ENCODE results near the gene MEF2D. TPM values are rescaled to one million over a fixed set of nuclear protein-coding genes. Genes with fewer than 3 reads are reported as not detected.
A peak's percentile ranks its signal among the peaks of the same experiment; 100 is the strongest.

MEF2D gene
- polyA plus RNA-seq, 1 donor = 25.0 TPM

GRCh38 chr1:156436141-156437036, 64.2 kb downstream of the MEF2D start:
- Histone ChIP-seq H3K27me3 (ENCODE audit: control insufficient read depth, insufficient read depth, low read length) (peaks cover 100% of the 10 kb centered on the region), H3K4me3 (ENCODE audit: low read length) (no peak overlapping the region)
- WGBS (ENCODE audit: insufficient coverage, low lambda C conversion rate) = no CpG with 5 or more reads among the region's 77 CpGs

GRCh38 chr1:156435545-156436140, 64.9 kb downstream of the MEF2D start:
- peak in 1 of 2 donors; percentile 51 for DNase-seq
- Histone ChIP-seq H3K9me3 (ENCODE audit: control insufficient read depth, low read depth, low read length) (peaks cover 14% of the 10 kb centered on the region), H3K4me1 (ENCODE audit: control insufficient read depth, insufficient read depth, low read length) (peaks cover 7% of the 10 kb centered on the region), H3K4me3 (ENCODE audit: low read length) (no peak overlapping the region), H3K27ac (ENCODE audit: low read length) (no peak overlapping the region), H3K27me3 (ENCODE audit: control insufficient read depth, insufficient read depth, low read length) (peaks cover 99% of the 10 kb centered on the region), H3K36me3 (ENCODE audit: control insufficient read depth, insufficient read depth, low read length) (no peaks in the 10 kb centered on the region)
- 0% methylated on average over 11 of the region's 59 CpGs for WGBS (ENCODE audit: insufficient coverage, low lambda C conversion rate)

More at GRCh38 chr1:156436141-156437036, 64.2 kb downstream of the MEF2D start:
- H3K9me3 ChIP-seq (ENCODE audit: control insufficient read depth, low read depth, low read length) = peaks cover 14% of the 10 kb centered on the region
- no peak for DNase-seq
- peaks cover 7% of the 10 kb centered on the region for H3K4me1 ChIP-seq (ENCODE audit: control insufficient read depth, insufficient read depth, low read length)
- no peaks in the 10 kb centered on the region for H3K36me3 ChIP-seq (ENCODE audit: control insufficient read depth, insufficient read depth, low read length)
- H3K27ac ChIP-seq (ENCODE audit: low read length) = no peak overlapping the region

- H3K36me3 ChIP-seq (ENCODE audit: control insufficient read depth, insufficient read depth, low read length) = no peaks in the 10 kb centered on the region
- no peak overlapping the region for H3K27ac ChIP-seq (ENCODE audit: low read length)
- H3K27me3 ChIP-seq (ENCODE audit: control insufficient read depth, insufficient read depth, low read length) = peaks cover 99% of the 10 kb centered on the region
- H3K4me1 ChIP-seq (ENCODE audit: control insufficient read depth, insufficient read depth, low read length) = peaks cover 7% of the 10 kb centered on the region
- DNase-seq = peak in 1 of 2 donors; percentile 17
- no CpG with 5 or more reads among the region's 20 CpGs for WGBS (ENCODE audit: insufficient coverage, low lambda C conversion rate)
- H3K9me3 ChIP-seq (ENCODE audit: control insufficient read depth, low read depth, low read length) = peaks cover 14% of the 10 kb centered on the region
- H3K4me3 ChIP-seq (ENCODE audit: low read length) = no peak overlapping the region
Observed at GRCh38 chr1:156434989-156435544, 65.5 kb downstream of the MEF2D start.

GRCh38 chr1:156433602-156434001, 67.0 kb downstream of the MEF2D start:
- no peak overlapping the region for H3K27ac ChIP-seq (ENCODE audit: low read length)
- WGBS (ENCODE audit: insufficient coverage, low lambda C conversion rate) = no CpG with 5 or more reads among the region's 1 CpG
- no peak for DNase-seq

GRCh38 chr1:156433032-156433431, 67.5 kb downstream of the MEF2D start:
- H3K9me3 ChIP-seq (ENCODE audit: control insufficient read depth, low read depth, low read length) = peaks cover 14% of the 10 kb centered on the region
- no peak overlapping the region for H3K4me3 ChIP-seq (ENCODE audit: low read length)
- 0% methylated on average over 1 of the region's 4 CpGs for WGBS (ENCODE audit: insufficient coverage, low lambda C conversion rate)
- peaks cover 99% of the 10 kb centered on the region for H3K27me3 ChIP-seq (ENCODE audit: control insufficient read depth, insufficient read depth, low read length)
- H3K36me3 ChIP-seq (ENCODE audit: control insufficient read depth, insufficient read depth, low read length) = no peaks in the 10 kb centered on the region
- H3K4me1 ChIP-seq (ENCODE audit: control insufficient read depth, insufficient read depth, low read length) = peaks cover 7% of the 10 kb centered on the region
- DNase-seq = no peak
- no peak overlapping the region for H3K27ac ChIP-seq (ENCODE audit: low read length)

More at GRCh38 chr1:156433602-156434001, 67.0 kb downstream of the MEF2D start:
- peaks cover 99% of the 10 kb centered on the region for H3K27me3 ChIP-seq (ENCODE audit: control insufficient read depth, insufficient read depth, low read length)
- H3K4me1 ChIP-seq (ENCODE audit: control insufficient read depth, insufficient read depth, low read length) = peaks cover 7% of the 10 kb centered on the region
- no peaks in the 10 kb centered on the region for H3K36me3 ChIP-seq (ENCODE audit: control insufficient read depth, insufficient read depth, low read length)
- no peak overlapping the region for H3K4me3 ChIP-seq (ENCODE audit: low read length)
- H3K9me3 ChIP-seq (ENCODE audit: control insufficient read depth, low read depth, low read length) = peaks cover 14% of the 10 kb centered on the region

- no peak for DNase-seq
- no peaks in the 10 kb centered on the region for H3K36me3 ChIP-seq (ENCODE audit: control insufficient read depth, insufficient read depth, low read length)
- peaks cover 7% of the 10 kb centered on the region for H3K4me1 ChIP-seq (ENCODE audit: control insufficient read depth, insufficient read depth, low read length)
- H3K27ac ChIP-seq (ENCODE audit: low read length) = no peak overlapping the region
- H3K27me3 ChIP-seq (ENCODE audit: control insufficient read depth, insufficient read depth, low read length) = peaks cover 99% of the 10 kb centered on the region
- H3K4me3 ChIP-seq (ENCODE audit: low read length) = no peak overlapping the region
- peaks cover 14% of the 10 kb centered on the region for H3K9me3 ChIP-seq (ENCODE audit: control insufficient read depth, low read depth, low read length)
- WGBS (ENCODE audit: insufficient coverage, low lambda C conversion rate) = 0% methylated on average over 1 of the region's 11 CpGs
Observed at GRCh38 chr1:156432669-156433018, 67.9 kb downstream of the MEF2D start.

- no peak for DNase-seq
- Histone ChIP-seq H3K27ac (ENCODE audit: low read length) (no peak overlapping the region), H3K36me3 (ENCODE audit: control insufficient read depth, insufficient read depth, low read length) (no peaks in the 10 kb centered on the region), H3K9me3 (ENCODE audit: control insufficient read depth, low read depth, low read length) (peaks cover 14% of the 10 kb centered on the region), H3K4me3 (ENCODE audit: low read length) (no peak overlapping the region), H3K27me3 (ENCODE audit: control insufficient read depth, insufficient read depth, low read length) (peaks cover 99% of the 10 kb centered on the region), H3K4me1 (ENCODE audit: control insufficient read depth, insufficient read depth, low read length) (peaks cover 7% of the 10 kb centered on the region)
- WGBS (ENCODE audit: insufficient coverage, low lambda C conversion rate) = no CpG with 5 or more reads among the region's 12 CpGs
Observed at GRCh38 chr1:156431769-156432668, 68.6 kb downstream of the MEF2D start.

- Histone ChIP-seq H3K27me3 (ENCODE audit: control insufficient read depth, insufficient read depth, low read length) (peaks cover 99% of the 10 kb centered on the region), H3K36me3 (ENCODE audit: control insufficient read depth, insufficient read depth, low read length) (no peaks in the 10 kb centered on the region), H3K4me3 (ENCODE audit: low read length) (no peak overlapping the region), H3K9me3 (ENCODE audit: control insufficient read depth, low read depth, low read length) (peaks cover 10% of the 10 kb centered on the region), H3K27ac (ENCODE audit: low read length) (no peak overlapping the region), H3K4me1 (ENCODE audit: control insufficient read depth, insufficient read depth, low read length) (peaks cover 4% of the 10 kb centered on the region)
- 57% methylated on average over 1 of the region's 4 CpGs for WGBS (ENCODE audit: insufficient coverage, low lambda C conversion rate)
- no peak for DNase-seq
Observed at GRCh38 chr1:156431366-156431765, 69.2 kb downstream of the MEF2D start.

- Histone ChIP-seq H3K4me3 (ENCODE audit: low read length) (no peak overlapping the region), H3K9me3 (ENCODE audit: control insufficient read depth, low read depth, low read length) (peaks cover 6% of the 10 kb centered on the region), H3K27ac (ENCODE audit: low read length) (no peak overlapping the region), H3K36me3 (ENCODE audit: control insufficient read depth, insufficient read depth, low read length) (no peaks in the 10 kb centered on the region), H3K27me3 (ENCODE audit: control insufficient read depth, insufficient read depth, low read length) (peaks cover 99% of the 10 kb centered on the region), H3K4me1 (ENCODE audit: control insufficient read depth, insufficient read depth, low read length) (peaks cover 3% of the 10 kb centered on the region)
- DNase-seq = no peak
- no CpG with 5 or more reads among the region's 3 CpGs for WGBS (ENCODE audit: insufficient coverage, low lambda C conversion rate)
Observed at GRCh38 chr1:156430866-156431265, 69.7 kb downstream of the MEF2D start.

GRCh38 chr1:156430303-156430702, 70.3 kb downstream of the MEF2D start:
- peaks cover 1% of the 10 kb centered on the region for H3K4me1 ChIP-seq (ENCODE audit: control insufficient read depth, insufficient read depth, low read length)
- WGBS (ENCODE audit: insufficient coverage, low lambda C conversion rate) = no CpG with 5 or more reads among the region's 7 CpGs
- no peak overlapping the region for H3K4me3 ChIP-seq (ENCODE audit: low read length)
- no peaks in the 10 kb centered on the region for H3K36me3 ChIP-seq (ENCODE audit: control insufficient read depth, insufficient read depth, low read length)
- peaks cover 98% of the 10 kb centered on the region for H3K27me3 ChIP-seq (ENCODE audit: control insufficient read depth, insufficient read depth, low read length)
- peaks cover 4% of the 10 kb centered on the region for H3K9me3 ChIP-seq (ENCODE audit: control insufficient read depth, low read depth, low read length)
- DNase-seq = no peak
- H3K27ac ChIP-seq (ENCODE audit: low read length) = no peak overlapping the region
